Measurements from ENCODE around the gene AMELY.
"Not testable (repeated sequence)": the region's sequence is repeated elsewhere in the genome, so short reads cannot be mapped to it uniquely, and the experiment has no call there.

Gene AMELY

DNA sequence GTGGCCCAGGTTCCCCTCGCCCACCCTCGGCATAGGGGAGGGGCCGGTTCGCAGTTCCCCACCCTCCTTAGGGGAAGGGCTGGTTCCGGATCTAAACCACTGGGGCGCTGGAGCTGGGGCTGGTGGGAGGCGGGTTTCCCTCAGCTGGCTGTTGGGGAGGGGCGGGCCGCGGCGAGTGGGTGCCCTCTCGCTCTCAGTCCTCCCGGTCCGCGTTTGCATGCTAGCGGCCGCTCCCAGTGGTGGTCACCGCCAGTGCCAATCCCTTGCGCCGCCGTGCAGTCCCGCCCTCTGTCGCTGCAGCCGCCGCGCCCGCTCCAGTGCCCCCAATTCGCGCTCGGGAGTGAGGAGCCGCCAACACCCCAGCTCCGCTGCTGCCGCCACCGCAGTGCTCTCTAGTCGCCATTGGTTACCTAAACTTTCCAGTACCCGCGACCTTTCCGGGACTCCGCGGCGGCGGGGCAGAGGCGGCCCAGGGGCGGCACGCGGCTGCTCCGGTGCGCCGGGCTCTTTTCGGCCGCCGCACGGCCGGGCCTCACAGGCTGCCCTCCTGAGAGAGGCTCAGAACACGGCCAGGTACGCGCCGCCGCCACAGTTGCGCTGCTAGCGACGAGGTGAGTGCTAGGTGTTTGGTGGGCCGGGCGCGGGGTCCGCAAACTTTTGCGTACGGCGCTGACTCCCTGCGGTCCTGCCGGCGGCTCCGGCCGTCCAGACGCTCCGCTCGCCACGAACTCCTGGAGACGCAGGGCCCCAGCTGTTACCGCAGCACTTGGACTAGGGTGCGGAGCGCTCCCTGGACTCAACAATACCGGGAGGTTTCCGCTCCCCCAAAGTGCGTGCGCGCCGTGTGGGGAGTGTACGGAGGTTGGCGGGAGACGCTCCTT is 940 bp downstream of the AMELY start, which contains the start of gene TBL1Y:
TSS of gene TBL1Y (plus strand) at position 326 of the 881 bp plus-strand sequence. CDS start 114,388 bp downstream, outside the sequence.
- no peaks in the 10 kb centered on the region for H3K4me1 ChIP-seq
- no peaks in the 10 kb centered on the region for H3K9me3 ChIP-seq (ENCODE audit: control insufficient read depth, low read length)
- peak within 1 kb of the TSS; percentile 36 for H3K4me3 ChIP-seq (ENCODE audit: low read depth, low read length)
- H3K27me3 ChIP-seq (ENCODE audit: control insufficient read depth, insufficient read depth, low read length) = no peaks in the 10 kb centered on the region
- H3K27ac ChIP-seq = no peak within 1 kb of the TSS
- TF ChIP-seq, protein P1, sequence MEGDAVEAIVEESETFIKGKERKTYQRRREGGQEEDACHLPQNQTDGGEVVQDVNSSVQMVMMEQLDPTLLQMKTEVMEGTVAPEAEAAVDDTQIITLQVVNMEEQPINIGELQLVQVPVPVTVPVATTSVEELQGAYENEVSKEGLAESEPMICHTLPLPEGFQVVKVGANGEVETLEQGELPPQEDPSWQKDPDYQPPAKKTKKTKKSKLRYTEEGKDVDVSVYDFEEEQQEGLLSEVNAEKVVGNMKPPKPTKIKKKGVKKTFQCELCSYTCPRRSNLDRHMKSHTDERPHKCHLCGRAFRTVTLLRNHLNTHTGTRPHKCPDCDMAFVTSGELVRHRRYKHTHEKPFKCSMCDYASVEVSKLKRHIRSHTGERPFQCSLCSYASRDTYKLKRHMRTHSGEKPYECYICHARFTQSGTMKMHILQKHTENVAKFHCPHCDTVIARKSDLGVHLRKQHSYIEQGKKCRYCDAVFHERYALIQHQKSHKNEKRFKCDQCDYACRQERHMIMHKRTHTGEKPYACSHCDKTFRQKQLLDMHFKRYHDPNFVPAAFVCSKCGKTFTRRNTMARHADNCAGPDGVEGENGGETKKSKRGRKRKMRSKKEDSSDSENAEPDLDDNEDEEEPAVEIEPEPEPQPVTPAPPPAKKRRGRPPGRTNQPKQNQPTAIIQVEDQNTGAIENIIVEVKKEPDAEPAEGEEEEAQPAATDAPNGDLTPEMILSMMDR (IDR thresholded peaks at IDR 0.05) = no peak
- no peak within 1 kb of the TSS for H2AFZ ChIP-seq
- no peak within 1 kb of the TSS for H3K9ac ChIP-seq
- peak within 1 kb of the TSS; percentile 51 for H3K4me2 ChIP-seq (ENCODE audit: low read length)
- H3K36me3 ChIP-seq (ENCODE audit: control insufficient read depth, insufficient read depth, low read length) = no peaks in the 10 kb centered on the region
- H3K79me2 ChIP-seq = no peaks in the 10 kb centered on the region

DNA sequence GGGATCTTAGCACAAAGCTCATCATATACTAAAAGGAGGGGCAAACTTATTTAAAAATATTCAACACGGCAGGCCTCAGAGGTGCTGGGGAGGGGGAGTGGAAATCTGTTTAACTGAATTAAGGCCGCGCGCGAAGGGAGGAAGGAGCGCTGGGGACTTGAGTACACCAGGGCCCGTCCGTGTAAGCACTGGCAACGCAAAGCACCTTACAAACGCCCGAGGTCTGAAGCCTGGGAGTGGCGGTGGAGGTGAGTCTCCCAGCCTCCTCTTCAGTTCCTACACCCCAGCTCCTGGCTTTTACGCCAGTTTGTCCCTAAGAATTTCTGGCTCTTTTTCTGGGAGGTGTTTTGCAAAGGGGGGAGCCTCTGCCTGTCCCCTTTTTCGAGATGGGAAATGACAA is 1.7 kb downstream of the AMELY start:
- TF ChIP-seq, protein P1 (IDR thresholded peaks at IDR 0.05) = no peak
- Histone ChIP-seq H3K27ac (no peak overlapping the region), H3K27me3 (ENCODE audit: control insufficient read depth, insufficient read depth, low read length) (no peaks in the 10 kb centered on the region), H3K4me3 (ENCODE audit: low read depth, low read length) (peak overlapping the region; percentile 36), H3K9me3 (ENCODE audit: control insufficient read depth, low read length) (no peaks in the 10 kb centered on the region), H3K4me1 (no peaks in the 10 kb centered on the region), H3K79me2 (no peaks in the 10 kb centered on the region), H3K36me3 (ENCODE audit: control insufficient read depth, insufficient read depth, low read length) (no peaks in the 10 kb centered on the region), H3K4me2 (ENCODE audit: low read length) (peak overlapping the region; percentile 51), H3K9ac (no peak overlapping the region), H2AFZ (no peak overlapping the region)

DNA sequence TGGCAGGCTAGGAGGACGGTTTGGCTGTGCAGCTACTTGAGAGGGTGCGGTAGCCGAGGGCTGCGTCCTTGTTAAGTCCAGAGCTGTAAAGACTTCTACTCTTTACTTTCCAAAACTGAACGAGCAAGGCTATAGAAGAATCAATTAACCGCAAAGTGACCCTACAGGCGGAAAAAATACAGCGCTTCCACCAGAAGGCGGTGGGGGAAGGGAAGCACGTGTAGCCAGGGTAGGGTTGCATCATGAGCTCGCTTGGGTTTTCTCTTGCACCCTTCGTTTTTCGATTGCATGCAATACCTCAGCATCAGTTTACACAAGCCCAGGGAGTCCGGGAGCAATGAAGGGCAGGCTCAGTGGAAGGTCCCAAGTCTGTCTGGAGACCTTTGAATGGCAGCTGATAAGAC is 2.4 kb downstream of the AMELY start:
- TF ChIP-seq, protein P1 (IDR thresholded peaks at IDR 0.05) = no peak

DNA sequence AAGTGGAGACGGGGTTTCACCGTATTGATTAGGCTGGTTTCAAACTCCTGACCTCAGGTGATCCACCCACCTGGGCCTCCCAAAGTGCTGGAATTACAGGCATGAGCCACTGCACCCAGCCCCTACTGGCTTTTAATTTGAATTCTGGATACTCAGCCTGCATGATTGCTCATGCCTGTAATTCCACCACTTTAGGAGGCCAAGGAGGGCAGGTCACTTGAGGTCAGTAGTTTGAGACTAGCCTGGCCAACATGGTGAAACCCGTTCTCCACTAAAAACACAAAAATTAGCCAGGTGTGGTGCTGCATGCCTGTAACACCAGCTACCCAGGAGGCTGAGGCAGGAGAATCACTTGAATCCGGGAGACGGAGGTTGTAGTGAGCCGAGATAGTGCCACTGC is 3.5 kb downstream of the AMELY start:
- not testable (repeated sequence) for H3K4me2 ChIP-seq (ENCODE audit: low read length); H3K9ac ChIP-seq; H3K4me1 ChIP-seq; H3K9me3 ChIP-seq (ENCODE audit: control insufficient read depth, low read length); H3K27me3 ChIP-seq (ENCODE audit: control insufficient read depth, insufficient read depth, low read length); H3K36me3 ChIP-seq (ENCODE audit: control insufficient read depth, insufficient read depth, low read length); H3K4me3 ChIP-seq (ENCODE audit: low read depth, low read length); H3K27ac ChIP-seq; H2AFZ ChIP-seq; H3K79me2 ChIP-seq

More for the DNA sequence above, 2.4 kb downstream of the AMELY start:
- H2AFZ ChIP-seq = no peak overlapping the region
- H3K4me2 ChIP-seq (ENCODE audit: low read length) = no peak overlapping the region
- H3K27me3 ChIP-seq (ENCODE audit: control insufficient read depth, insufficient read depth, low read length) = no peaks in the 10 kb centered on the region
- no peaks in the 10 kb centered on the region for H3K9me3 ChIP-seq (ENCODE audit: control insufficient read depth, low read length)
- H3K27ac ChIP-seq = no peak overlapping the region
- no peak overlapping the region for H3K4me3 ChIP-seq (ENCODE audit: low read depth, low read length)
- no peaks in the 10 kb centered on the region for H3K36me3 ChIP-seq (ENCODE audit: control insufficient read depth, insufficient read depth, low read length)
- H3K79me2 ChIP-seq = no peaks in the 10 kb centered on the region
- H3K9ac ChIP-seq = no peak overlapping the region
- H3K4me1 ChIP-seq = no peaks in the 10 kb centered on the region

DNA sequence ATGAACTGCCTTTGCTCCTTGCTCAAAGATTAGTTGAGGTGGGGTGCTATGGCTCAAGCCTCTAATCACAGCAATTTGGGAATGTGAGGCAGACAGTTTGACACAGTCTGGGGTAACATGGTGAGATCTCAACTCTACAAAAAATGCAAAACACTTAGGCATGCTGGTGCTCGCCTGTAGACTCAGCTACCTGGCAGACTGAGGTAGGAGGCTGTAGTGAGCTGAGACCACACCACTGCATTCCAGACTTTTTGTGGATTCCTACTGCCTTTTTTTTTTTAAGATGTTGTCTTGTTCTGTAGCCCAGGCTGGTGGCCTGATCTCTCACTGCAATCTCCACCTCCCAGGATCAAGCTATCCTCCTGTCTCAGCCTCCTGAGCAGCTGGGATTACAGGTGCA is 4.0 kb downstream of the AMELY start:
- H3K4me3 ChIP-seq (ENCODE audit: low read depth, low read length) = no peak overlapping the region
- no peaks in the 10 kb centered on the region for H3K36me3 ChIP-seq (ENCODE audit: control insufficient read depth, insufficient read depth, low read length)
- H3K4me1 ChIP-seq = no peaks in the 10 kb centered on the region
- no peaks in the 10 kb centered on the region for H3K27me3 ChIP-seq (ENCODE audit: control insufficient read depth, insufficient read depth, low read length)
- H2AFZ ChIP-seq = no peak overlapping the region
- H3K9me3 ChIP-seq (ENCODE audit: control insufficient read depth, low read length) = no peaks in the 10 kb centered on the region
- no peaks in the 10 kb centered on the region for H3K79me2 ChIP-seq
- no peak overlapping the region for H3K4me2 ChIP-seq (ENCODE audit: low read length)
- TF ChIP-seq, protein P1 (IDR thresholded peaks at IDR 0.05) = no peak
- H3K9ac ChIP-seq = no peak overlapping the region
- no peak overlapping the region for H3K27ac ChIP-seq

DNA sequence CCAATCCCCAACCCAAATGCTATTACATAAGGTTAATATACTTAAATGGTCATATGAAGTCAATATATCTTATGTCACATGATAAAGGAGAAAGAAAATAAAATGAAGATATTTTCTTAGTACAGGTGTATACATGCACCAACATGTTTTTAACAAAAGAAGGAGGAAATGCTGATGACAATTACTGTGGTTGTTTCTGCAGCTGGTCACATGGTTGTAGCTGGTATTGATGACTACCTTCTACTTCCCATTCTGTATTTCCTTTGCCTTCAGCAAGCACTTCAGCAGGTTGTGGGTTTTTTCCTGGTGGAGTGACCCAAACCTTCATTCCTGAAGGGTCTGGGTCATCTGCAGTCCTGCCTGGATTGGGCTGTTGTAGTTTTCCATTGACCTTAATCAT is 9.4 kb downstream of the AMELY start:
- not testable (repeated sequence) for H3K4me1 ChIP-seq; H3K9ac ChIP-seq; H3K79me2 ChIP-seq; H3K27me3 ChIP-seq (ENCODE audit: control insufficient read depth, insufficient read depth, low read length); H3K4me3 ChIP-seq (ENCODE audit: low read depth, low read length); H2AFZ ChIP-seq; H3K9me3 ChIP-seq (ENCODE audit: control insufficient read depth, low read length); H3K36me3 ChIP-seq (ENCODE audit: control insufficient read depth, insufficient read depth, low read length); H3K4me2 ChIP-seq (ENCODE audit: low read length); H3K27ac ChIP-seq

All from parathyroid adenoma (tissue), 2 donors.